ENCODE measurements around the gene ATP6V1F. TPM values are rescaled to one million over a fixed set of nuclear protein-coding genes. Genes with fewer than 3 reads are reported as not detected.

Gene ATP6V1F
- total RNA-seq, 1 experiment from 2014 or later, result 97.0 TPM

DNA sequence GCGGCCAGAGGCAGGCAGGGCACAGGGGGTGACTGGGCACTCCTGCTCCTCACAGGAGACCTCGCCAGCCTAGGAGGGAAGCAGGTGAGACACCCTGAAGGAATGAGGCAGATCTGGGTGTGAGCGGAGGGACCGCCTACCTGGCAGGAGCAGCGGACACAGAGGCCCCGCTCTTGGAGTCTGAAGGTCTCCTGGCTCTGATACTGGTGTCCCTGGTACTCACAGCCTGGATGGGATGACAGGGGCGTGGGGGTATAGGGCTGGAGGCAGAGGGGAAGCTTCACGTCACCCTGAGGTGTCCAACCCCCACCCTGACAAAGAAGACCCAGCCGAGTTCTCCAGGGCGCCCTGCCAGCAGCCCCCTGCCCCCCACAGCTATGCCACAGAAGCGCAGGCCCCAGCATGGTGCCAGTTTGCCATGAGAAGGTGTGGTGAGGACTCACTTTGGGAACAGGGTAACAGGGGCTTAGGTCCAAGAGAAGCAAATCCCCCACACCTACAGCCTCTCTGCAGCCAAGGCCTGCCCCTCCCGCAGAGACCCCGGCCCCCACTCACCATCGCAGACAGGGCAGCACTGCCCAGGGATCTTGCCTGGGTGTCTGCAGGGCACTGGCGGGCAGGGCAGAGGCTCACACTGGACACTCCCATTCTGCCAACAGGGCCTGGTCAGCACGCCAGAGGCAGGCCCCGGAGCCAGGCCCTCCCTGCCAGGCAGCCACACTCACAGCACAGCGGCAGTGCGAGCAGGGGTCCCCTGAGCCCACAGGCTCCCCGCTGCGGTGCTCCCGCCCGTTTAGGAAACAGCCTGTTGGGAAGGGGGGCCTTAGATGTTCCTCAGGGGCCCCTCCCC is 30.8 kb downstream of the ATP6V1F start:
- Histone ChIP-seq H3K27me3 (no peaks in the 10 kb centered on the region), H3K4me3 (no peak overlapping the region)
- DNase-seq, result no peak

DNA sequence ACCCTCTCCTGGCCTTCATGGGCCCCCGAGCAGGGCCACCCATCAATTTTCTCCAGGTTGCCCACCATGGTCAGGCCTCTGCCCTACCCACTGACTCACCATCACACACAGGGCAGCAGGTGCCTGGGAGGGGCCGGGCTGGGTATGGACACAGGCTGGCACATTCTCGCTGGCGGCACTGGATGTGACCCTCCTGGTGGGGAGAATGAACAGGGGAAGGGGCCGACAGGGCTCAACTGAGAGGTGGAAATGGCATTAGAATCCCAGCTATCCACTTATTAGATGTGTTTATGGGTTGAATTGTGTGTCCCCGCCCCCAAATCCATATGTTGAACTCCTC is 31.4 kb downstream of the ATP6V1F start:
- H3K9me3 ChIP-seq, result no peaks in the 10 kb centered on the region
- DNase-seq, result no peak

More for the DNA sequence above, 30.8 kb downstream of the ATP6V1F start:
- H3K36me3 ChIP-seq, result no peaks in the 10 kb centered on the region
- H3K9me3 ChIP-seq, result no peaks in the 10 kb centered on the region

DNA sequence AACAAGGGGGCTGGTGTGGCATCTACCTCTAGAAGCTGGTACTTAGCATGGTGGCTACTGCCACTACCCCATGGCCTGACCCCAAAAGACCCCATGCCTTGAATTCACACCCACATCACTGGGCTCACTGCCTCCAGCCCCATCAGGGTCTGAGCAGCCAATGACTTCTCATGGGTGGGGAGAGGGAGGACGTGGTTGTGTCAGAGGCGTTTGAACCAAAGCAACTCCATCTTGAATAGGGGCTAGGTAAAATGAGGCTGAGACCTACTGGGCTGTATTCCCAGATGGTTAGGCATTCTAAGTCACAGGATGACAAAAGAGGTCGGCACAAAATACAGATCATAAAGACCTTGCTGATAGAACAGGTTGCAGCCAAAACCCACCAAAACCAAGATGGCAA is 32.7 kb downstream of the ATP6V1F start:
- H3K27me3 ChIP-seq, result no peaks in the 10 kb centered on the region
- H3K36me3 ChIP-seq, result no peaks in the 10 kb centered on the region
- no peak overlapping the region for H3K4me3 ChIP-seq
- no peaks in the 10 kb centered on the region for H3K9me3 ChIP-seq
- DNase-seq, result no peak

More for the DNA sequence above, 31.4 kb downstream of the ATP6V1F start:
- Histone ChIP-seq H3K36me3 (no peaks in the 10 kb centered on the region), H3K27me3 (no peaks in the 10 kb centered on the region), H3K4me3 (no peak overlapping the region)

DNA sequence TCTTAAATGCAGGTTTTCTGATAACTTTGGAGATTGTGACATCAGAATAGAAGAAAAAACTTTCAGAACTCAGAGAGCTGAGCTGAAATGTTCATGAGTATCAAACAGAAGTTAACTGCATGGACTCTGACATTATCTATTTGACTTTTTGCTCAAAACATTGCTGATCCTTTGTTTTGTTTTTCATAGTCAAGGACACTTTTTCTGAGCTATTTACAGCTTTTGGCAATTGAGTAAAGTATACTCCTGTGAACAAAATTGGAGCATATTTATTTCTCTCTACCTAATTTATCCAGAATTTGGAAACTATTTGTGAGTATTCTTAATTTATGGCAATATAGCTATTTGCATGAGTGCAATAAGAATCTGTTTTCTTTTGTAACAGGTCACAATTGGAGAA is 36.7 kb downstream of the ATP6V1F start:
- Histone ChIP-seq H3K27me3 (no peaks in the 10 kb centered on the region), H3K36me3 (no peaks in the 10 kb centered on the region), H3K9me3 (no peaks in the 10 kb centered on the region), H3K4me3 (no peak overlapping the region)
- DNase-seq, result no peak

DNA sequence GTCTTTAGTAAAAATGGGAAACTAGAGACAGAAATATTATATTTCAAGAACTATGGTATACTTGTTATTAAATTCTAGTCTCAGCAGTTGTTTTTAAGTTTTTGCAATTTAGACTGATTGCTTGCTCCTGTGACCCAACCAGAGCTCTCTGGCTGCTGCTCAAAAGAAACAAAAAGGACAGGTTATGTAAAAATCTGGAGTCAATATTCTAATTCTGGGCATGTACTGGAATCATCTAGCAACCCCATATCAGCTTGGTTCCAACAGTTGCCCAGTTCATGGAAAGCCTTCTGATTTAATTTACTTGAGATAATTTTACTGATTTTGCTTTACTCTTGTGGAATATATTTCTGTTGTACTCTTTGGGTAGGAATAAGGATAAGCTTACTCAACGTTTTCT is 37.6 kb downstream of the ATP6V1F start:
- no peaks in the 10 kb centered on the region for H3K9me3 ChIP-seq
- no peak for DNase-seq
- H3K4me3 ChIP-seq, result no peak overlapping the region
- H3K36me3 ChIP-seq, result no peaks in the 10 kb centered on the region
- H3K27me3 ChIP-seq, result no peaks in the 10 kb centered on the region

DNA sequence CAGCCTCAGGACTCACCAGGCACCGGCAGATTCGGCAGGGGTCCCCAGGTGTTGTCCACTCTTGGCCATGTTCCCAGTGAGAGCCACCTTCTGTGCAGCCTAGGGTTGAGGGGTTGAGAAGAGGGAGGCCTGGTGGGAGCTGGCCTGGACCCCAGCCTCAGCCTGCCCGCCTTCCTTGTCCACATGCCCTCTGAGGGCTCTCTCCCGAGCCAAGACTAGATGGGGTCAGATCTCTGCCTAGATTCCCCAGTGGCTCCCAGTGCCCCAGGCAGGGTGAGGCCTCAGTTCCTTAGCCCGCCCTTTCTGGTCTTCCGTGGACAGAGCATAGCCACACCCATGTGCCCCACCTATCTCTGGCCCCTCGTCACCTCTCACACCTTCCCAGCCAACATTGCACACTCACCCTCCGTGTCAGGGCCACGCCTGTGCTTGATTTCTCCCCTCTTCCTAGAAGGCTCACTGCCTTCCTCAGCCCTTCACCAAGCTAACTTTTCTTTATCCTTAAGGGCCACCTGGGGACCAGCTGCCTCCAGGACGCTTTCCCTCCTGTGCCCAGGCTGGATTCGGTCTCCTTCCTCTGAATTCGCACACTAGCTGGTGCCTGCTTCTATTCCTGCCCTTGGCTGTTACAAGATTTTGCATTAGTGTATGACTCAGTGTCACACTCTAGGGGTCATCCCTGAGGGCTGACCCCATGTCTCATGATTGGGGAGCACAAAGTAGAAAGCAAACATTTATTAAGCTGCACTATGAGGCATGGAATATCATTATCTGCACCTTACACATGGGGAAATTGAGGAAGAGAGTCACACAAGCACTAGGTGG is 40.3 kb downstream of the ATP6V1F start:
- Histone ChIP-seq H3K27me3 (no peaks in the 10 kb centered on the region), H3K4me3 (no peak overlapping the region), H3K36me3 (no peaks in the 10 kb centered on the region), H3K9me3 (no peaks in the 10 kb centered on the region)
- no peak for DNase-seq

DNA sequence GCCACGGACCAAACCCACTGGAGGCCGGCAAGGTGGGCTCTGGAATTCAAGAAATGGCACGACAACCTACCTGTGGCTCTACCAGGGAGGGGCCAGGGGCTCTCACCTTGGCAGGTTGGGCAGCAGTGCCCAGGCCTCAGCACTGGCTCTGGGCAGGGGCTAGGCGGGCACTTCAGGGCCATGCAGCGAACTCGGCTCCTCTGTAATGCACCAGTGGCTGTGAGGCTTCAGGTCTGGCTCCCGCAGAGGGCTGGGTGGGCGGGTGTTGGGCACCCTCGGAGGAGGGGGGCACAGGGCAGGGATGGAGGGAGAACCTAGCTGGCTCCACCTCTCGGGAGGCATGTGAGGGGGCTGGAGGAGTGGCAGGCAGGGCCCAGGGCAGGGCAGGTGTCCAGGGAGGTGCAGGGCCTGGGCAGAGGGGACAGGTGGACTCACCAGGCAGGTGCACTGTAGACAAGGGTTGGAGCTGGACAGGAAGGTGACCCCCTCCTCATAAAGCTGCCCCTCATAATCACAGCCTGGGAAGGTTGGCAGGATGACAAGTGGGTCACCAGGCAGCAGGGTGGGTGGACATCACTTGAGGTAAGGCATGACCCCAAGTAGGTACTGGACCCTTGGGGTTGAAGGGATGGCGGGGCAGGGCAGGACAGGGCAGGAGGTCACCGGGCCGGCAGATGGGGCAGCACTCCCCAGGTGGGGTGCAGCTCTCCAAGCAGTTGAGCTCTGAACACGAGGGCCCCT is 41.1 kb downstream of the ATP6V1F start:
- Histone ChIP-seq H3K36me3 (no peaks in the 10 kb centered on the region), H3K9me3 (no peaks in the 10 kb centered on the region), H3K4me3 (no peak overlapping the region), H3K27me3 (no peaks in the 10 kb centered on the region)
- no peak for DNase-seq

DNA sequence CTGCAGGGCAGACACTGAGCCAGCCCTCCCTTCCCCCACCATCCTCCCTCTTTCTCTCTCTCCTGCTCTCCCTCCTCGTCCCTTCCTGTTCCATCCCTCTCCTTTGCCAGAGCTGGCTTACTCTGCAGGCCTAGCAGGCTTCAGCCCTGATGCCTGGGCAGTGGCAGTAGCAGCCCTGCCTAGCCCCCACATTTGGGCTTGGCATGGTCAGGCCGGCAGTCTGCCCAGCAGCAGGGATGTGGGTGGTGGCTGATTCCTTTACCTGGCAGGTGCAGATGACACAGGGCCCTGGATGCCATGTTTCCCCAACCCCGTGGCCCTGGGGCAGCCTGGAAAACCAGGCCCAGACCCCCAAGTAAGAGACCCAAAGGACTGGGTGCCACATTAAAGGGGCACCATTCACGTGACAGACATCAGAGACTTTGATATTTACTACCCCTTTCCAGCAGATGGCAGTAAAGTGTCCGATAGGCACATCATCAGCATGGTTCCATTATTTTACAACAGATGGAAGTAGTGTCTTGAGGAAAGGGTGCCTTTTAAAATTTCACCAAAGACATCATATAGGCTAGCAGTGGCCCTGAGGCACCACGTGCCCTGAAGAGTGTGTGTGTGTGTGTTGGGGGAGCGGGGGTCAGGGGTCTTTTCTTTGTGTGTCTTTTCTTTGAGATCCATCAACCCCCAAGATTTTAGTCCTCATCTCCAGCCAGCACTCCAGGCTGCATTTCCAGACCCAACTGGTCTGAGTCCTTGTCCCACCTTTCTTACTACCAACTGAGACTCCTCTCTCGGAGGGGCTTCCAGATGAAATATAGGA is 41.9 kb downstream of the ATP6V1F start:
- Histone ChIP-seq H3K4me3 (no peak overlapping the region), H3K36me3 (no peaks in the 10 kb centered on the region), H3K9me3 (no peaks in the 10 kb centered on the region), H3K27me3 (no peaks in the 10 kb centered on the region)
- no peak for DNase-seq

DNA sequence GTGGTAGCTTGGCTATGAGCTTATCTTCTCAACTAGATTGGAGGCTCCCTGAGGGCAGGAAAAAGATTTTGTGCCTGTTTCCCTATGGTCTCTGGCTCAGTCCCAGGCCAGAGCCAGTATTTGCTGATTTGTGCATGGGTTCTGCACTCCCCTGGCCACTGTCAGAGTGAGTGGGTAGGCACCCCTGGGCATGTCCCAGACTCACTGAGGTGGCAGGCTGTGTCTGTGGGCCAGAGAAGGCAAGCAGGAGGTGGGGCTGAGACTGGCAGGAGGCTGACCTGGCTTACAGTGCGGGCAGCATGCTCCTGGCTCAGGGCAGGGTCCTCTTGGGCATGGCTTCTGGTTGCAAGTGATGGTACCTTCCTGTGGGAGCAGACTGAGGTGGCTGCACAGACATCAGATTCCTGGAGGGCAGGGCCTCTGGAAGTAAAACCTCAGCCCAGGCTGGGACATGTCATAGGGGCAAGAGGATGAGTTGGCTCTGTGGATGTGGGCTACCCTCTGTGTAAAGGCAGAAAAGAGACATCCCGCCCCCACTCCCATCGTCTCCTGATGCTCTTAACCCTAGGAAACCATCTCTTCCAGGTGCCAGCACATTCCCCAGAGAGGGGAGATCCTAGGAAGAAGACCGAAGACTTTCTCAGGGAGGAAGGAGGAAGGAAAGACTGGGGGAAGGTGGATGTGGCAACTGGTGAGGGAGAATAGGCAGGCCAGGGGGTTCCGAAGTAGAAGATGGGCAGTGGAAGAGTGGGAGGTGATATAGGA is 43.5 kb downstream of the ATP6V1F start:
- no peaks in the 10 kb centered on the region for H3K9me3 ChIP-seq
- H3K36me3 ChIP-seq, result no peaks in the 10 kb centered on the region
- DNase-seq, result no peak
- H3K27me3 ChIP-seq, result no peaks in the 10 kb centered on the region
- H3K4me3 ChIP-seq, result no peak overlapping the region

DNA sequence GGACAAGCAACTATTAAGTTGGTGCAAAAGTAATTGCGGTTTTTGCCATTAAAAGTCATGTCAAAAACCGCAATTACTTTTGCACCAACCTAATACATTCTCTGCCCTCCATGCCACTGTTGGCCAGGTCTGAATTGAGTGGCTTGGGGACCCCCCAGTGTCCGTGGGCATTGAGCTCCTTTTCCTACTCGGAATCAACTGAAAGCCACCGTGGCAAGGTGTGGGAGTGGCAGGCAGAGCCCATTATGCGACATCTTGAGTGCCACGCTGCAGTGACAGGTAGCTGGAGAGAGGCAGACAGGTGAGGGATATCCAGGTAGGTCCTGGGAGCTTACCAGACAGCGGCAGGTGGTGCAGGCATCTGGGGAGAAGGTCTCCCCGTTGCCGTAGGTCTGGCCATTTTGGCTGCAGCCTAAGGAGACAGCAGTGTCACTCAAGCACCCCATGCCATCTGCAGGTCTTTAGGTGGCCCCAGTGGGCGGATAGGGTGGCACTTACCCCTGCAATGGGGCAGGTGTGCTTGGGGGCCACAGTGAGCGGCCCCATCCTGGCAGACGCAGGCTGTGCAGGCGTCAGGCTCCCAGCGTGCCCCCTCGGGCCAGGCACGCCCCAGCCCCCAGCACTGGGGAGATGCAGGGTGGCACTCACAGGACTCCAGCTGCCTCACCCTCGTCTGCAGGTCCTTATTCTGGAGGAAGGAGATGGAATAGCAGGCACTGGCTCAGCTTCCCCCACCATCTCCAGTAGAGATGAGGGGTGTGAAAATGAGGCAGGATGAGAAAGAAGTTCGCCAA is 44.3 kb downstream of the ATP6V1F start:
- Histone ChIP-seq H3K36me3 (no peaks in the 10 kb centered on the region), H3K9me3 (no peaks in the 10 kb centered on the region), H3K27me3 (no peaks in the 10 kb centered on the region), H3K4me3 (no peak overlapping the region)
- no peak for DNase-seq

DNA sequence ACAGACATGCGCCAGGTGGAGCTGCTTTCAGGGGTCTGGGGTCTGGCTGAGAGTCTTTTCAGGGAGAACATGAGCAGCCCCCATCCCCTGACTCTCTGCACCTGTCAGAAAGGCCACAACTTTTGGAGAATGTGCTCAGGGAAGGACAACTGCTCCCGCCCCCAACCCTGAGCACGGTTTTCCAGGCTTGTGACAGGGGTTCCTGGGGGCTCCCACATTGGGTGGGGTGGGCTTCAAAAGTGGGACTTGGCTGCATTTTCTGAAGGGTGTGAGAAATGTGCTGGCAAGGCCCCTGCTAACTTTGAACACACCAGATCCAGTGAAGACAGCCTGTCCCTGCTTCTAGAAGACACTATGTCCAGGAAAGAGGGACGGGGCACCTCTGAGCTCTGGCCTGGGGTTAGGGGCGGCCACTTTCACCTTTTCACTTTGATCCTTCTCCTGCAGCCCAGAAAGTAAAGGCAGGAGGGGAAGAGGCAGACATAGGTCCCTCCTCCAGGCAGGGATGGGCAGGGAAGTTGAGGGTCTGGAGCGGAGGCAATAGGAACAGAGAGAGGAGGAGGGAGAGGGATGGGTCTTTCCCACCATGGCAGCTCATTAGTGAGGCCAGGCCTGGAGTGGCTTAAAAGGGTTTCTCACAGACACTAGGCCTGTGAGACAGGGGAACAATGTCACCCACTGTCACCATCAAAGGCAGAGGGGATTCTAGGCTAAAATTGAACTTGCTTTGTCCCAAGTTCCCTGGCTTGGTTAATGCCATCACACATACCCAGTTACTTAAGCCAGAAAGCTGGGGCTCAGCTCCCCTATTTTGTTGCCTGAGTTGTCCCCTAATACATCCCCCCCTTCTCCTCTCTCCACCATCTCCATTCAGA is 46.3 kb downstream of the ATP6V1F start:
- Histone ChIP-seq H3K36me3 (no peaks in the 10 kb centered on the region), H3K27me3 (no peaks in the 10 kb centered on the region), H3K4me3 (no peak overlapping the region), H3K9me3 (no peaks in the 10 kb centered on the region)
- no peak for DNase-seq

DNA sequence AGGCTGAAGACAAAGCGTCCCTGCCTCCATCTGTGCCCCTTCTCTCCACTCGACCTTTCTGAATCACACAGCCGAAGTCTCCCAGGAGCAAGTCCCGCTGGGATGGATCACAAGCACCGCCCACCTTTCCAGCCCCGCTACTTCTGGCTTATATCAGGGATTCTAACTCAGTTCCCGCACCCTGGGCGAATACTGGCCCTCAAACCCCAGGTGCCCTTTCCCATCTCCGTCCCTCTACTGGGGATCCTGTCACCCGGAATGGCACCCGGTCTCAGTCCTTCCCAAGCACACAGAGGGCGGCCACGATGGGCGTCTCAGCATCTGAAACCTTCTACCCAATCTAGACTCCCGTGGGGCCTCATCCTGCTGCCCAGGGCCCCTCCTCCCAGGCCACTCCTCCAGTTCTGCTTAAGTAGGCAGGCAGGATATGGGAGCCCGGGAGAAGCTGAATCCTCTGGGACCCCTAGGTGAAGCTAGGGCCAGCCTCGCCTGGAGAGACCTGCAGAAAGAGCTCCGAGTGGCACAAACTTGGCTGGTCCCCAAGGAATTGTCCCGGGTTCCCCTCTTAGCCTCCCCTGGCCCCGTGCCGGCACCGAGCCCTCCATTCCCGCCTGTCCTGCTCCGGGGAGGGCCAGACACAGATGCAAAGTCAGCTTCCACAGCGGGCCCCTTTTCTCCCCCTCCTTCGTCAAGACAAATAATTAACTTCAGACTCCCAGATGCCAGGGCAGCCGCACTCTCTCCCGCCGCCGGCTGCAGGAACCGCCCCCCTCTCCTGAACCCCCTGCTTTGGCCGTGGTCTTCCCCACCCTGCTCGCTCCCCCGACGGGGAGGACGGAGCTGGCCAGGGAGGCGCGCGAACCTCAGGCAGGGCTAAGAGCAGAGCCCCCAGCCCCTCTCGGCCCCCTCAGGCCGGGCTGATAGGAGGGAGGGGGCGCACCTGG is 47.2 kb downstream of the ATP6V1F start:
- Histone ChIP-seq H3K36me3 (no peaks in the 10 kb centered on the region), H3K9me3 (no peaks in the 10 kb centered on the region), H3K4me3 (no peak overlapping the region), H3K27me3 (no peaks in the 10 kb centered on the region)
- DNase-seq, result no peak

DNA sequence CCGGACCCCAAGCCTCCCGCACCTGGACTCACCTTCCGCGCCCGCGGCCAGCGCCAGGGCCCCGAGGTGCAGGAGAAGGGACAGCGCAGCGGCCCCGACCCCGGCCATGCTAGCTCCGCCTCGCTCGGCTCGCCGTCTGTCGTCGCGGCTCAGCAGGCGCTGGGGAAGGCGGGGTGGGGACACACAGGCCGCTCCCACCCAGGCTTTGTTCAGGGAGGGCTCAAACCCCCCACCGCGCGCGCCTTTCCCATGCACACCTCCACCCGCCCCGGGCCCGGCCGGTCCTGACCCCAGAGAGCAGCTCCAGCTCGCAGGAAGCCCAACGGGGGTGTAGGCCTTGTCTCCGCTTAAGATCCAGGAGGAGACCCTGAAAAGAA is 47.9 kb downstream of the ATP6V1F start, which contains the start of gene KCP:
TSS of gene KCP (minus strand) at position 141 of the 377 bp plus-strand sequence. CDS start at position 108, 33 bp downstream.
- DNase-seq, result no peak
- no peaks in the 10 kb centered on the region for H3K9me3 ChIP-seq
- no peaks in the 10 kb centered on the region for H3K27me3 ChIP-seq
- no peaks in the 10 kb centered on the region for H3K36me3 ChIP-seq
- H3K4me3 ChIP-seq, result no peak within 1 kb of the TSS

All from MG63 (cell line).